Ishikawa (cell line): ENCODE data around the gene RBPJ.

ENCODE experiments used
- CEBPB ChIP-seq: IDR thresholded peaks from 2 replicates; pipeline ENCODE4 v1.6.1; 2012
- CREB1 ChIP-seq: IDR thresholded peaks from 2 replicates; pipeline ENCODE4 v1.6.1; 2012; ENCODE audit warnings: low read depth
- EGR1 ChIP-seq: IDR thresholded peaks from 2 replicates; pipeline ENCODE4 v1.6.1; 2012
- EP300 ChIP-seq: IDR thresholded peaks from 2 replicates; pipeline ENCODE4 v1.6.1; 2012; ENCODE audit warnings: borderline replicate concordance
- FOXM1 ChIP-seq: IDR thresholded peaks from 2 replicates; pipeline ENCODE4 v1.6.1; 2012; ENCODE audit warnings: low read depth, borderline replicate concordance
- MAX ChIP-seq: IDR thresholded peaks from 2 replicates; pipeline ENCODE4 v1.6.1; 2012
- NFIC ChIP-seq: IDR thresholded peaks from 2 replicates; pipeline ENCODE4 v1.6.1; 2012
- RAD21 ChIP-seq: IDR thresholded peaks from 2 replicates; pipeline ENCODE4 v1.6.1; 2012; ENCODE audit warnings: low read depth
- REST ChIP-seq: IDR thresholded peaks from 2 replicates; pipeline ENCODE4 v1.6.1; 2012; ENCODE audit warnings: low read depth, mild to moderate bottlenecking
- TAF1 ChIP-seq: IDR thresholded peaks from 2 replicates; pipeline ENCODE4 v1.6.1; 2012; ENCODE audit warnings: low read depth, mild to moderate bottlenecking
- TCF12 ChIP-seq: IDR thresholded peaks from 2 replicates; pipeline ENCODE4 v1.6.1; 2012; ENCODE audit warnings: low read depth
- TEAD4 ChIP-seq: IDR thresholded peaks from 2 replicates; pipeline ENCODE4 v1.6.1; 2012
- YY1 ChIP-seq: IDR thresholded peaks from 2 replicates; pipeline ENCODE4 v1.6.1; 2012; ENCODE audit warnings: low read depth
- ZBTB7A ChIP-seq: IDR thresholded peaks from 2 replicates; pipeline ENCODE4 v1.6.1; 2012; ENCODE audit warnings: low read depth

GRCh38 chr4:26432419-26432818 lies 111.6 kb downstream of the RBPJ start:
- TF ChIP-seq CREB1, result no peak
- TF ChIP-seq TCF12, result no peak
- no peak for TF ChIP-seq TAF1
- TF ChIP-seq ZBTB7A, result no peak
- no peak for TF ChIP-seq FOXM1
- TF ChIP-seq EGR1, result no peak
- TF ChIP-seq YY1, result no peak
- no peak for TF ChIP-seq MAX
- TF ChIP-seq REST, result no peak
- no peak for TF ChIP-seq RAD21
- no peak for TF ChIP-seq CEBPB
- no peak for TF ChIP-seq EP300
- no peak for TF ChIP-seq NFIC
- no peak for TF ChIP-seq TEAD4
